Measurements from ENCODE around the gene ADGRF1.

ADGRF1 gene

DNA sequence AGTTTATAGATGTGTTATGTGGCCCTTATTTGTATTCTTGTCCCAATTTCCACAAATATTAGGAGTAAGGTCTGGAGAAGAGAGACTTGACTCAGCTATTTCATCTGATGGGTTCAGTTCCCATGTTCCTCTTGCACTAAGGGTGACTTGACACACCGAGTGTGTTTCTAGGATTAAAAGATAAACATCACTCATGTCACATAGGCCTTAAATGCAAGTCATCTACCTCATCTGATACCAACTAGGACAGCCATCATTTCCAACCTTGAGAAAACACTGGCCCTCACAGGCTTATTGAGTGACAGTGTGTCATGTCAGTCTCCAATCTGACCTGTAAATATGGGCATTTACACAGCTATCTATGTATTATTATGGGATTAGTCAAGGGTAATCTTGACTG lies 67.3 kb downstream of the ADGRF1 start:
- no peaks in the 10 kb centered on the region for H3K36me3 ChIP-seq
- TF ChIP-seq, protein P1, sequence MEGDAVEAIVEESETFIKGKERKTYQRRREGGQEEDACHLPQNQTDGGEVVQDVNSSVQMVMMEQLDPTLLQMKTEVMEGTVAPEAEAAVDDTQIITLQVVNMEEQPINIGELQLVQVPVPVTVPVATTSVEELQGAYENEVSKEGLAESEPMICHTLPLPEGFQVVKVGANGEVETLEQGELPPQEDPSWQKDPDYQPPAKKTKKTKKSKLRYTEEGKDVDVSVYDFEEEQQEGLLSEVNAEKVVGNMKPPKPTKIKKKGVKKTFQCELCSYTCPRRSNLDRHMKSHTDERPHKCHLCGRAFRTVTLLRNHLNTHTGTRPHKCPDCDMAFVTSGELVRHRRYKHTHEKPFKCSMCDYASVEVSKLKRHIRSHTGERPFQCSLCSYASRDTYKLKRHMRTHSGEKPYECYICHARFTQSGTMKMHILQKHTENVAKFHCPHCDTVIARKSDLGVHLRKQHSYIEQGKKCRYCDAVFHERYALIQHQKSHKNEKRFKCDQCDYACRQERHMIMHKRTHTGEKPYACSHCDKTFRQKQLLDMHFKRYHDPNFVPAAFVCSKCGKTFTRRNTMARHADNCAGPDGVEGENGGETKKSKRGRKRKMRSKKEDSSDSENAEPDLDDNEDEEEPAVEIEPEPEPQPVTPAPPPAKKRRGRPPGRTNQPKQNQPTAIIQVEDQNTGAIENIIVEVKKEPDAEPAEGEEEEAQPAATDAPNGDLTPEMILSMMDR (IDR thresholded peaks at IDR 0.05) = no peak

DNA sequence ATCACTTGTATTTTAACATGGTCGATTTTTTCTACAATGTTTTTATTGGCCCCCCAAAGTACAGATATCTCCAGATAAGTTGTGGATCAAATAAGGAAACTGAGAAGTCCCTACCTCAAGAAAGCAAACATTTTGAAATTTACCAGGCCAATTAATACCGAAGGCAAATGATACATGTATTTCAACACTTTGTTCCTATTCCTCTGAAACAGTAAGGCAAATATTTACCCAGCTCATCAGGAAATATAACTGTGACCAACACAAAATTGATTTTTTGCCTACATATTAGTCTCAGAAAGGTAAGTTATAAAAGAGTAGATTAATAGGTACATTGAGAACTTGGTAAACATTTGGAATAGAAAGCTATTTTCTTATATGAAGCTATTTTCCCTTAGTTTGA lies 69.1 kb downstream of the ADGRF1 start:
- Histone ChIP-seq H3K27ac (no peak overlapping the region), H3K4me1 (ENCODE audit: control insufficient read depth in 1 of 2, insufficient read depth in 1 of 2, low read depth in 1 of 2, low read length in 1 of 2) (peaks cover 0 to 11% of the 10 kb centered on the region in 2 experiments), H3K4me3 (ENCODE audit: low read depth in 1 of 2, low read length in 1 of 2) (no peak overlapping the region), H3K27me3 (no peaks in the 10 kb centered on the region), H3K9me3 (no peaks in the 10 kb centered on the region), H3K36me3 (no peaks in the 10 kb centered on the region)
- TF ChIP-seq, protein P1 (IDR thresholded peaks at IDR 0.05) = no peak

More for the DNA sequence above, 67.3 kb downstream of the ADGRF1 start:
- Histone ChIP-seq H3K4me3 (ENCODE audit: low read depth in 1 of 2, low read length in 1 of 2) (no peak overlapping the region), H3K9me3 (no peaks in the 10 kb centered on the region), H3K27ac (no peak overlapping the region), H3K4me1 (ENCODE audit: control insufficient read depth in 1 of 2, insufficient read depth in 1 of 2, low read depth in 1 of 2, low read length in 1 of 2) (peaks cover 0 to 11% of the 10 kb centered on the region in 2 experiments), H3K27me3 (no peaks in the 10 kb centered on the region)

DNA sequence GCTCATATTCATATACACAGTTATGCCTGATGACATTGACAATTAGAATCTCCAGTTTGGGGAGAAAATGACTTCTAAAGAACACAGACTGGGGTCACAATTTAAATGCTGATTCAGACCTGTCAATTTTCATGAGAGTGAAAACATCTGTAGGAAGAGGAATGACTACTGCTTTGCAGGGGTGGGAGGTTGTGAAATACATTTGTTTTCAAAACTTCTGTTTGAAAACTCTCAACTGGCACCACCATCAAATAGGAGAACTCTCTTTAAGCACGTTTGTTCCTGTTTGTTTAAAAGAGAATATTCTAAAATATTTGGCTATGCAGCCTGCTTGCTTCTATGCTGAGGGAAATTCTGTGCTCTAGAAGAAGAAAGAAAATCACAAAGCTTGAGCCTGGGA lies 69.6 kb downstream of the ADGRF1 start:
- no peaks in the 10 kb centered on the region for H3K27me3 ChIP-seq
- TF ChIP-seq, protein P1 (IDR thresholded peaks at IDR 0.05) = no peak
- H3K9me3 ChIP-seq = no peaks in the 10 kb centered on the region
- H3K4me3 ChIP-seq (ENCODE audit: low read depth in 1 of 2, low read length in 1 of 2) = no peak overlapping the region
- H3K36me3 ChIP-seq = no peaks in the 10 kb centered on the region
- H3K4me1 ChIP-seq (ENCODE audit: control insufficient read depth in 1 of 2, insufficient read depth in 1 of 2, low read depth in 1 of 2, low read length in 1 of 2) = peaks cover 0 to 11% of the 10 kb centered on the region in 2 experiments
- peak overlapping the region; percentile 10 for H3K27ac ChIP-seq

DNA sequence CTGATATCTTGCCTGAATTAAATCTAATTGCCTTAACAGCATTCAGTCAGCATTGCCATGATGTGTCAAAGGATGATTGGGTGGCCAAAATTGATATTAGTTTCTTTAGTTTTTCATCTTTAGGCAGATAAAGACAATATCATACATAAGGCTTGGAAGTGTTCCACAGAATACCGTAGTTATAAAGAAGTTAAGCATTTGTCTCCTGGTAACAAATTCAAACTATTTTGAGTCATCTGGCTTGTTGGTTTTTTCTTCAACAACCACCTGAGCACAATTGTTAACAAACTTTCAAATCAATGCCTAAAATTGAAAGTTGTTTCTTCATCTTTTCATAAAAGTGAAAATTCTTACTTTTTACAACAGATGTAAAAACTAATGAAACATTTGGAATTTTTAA lies 72.9 kb downstream of the ADGRF1 start:
- Histone ChIP-seq H3K27ac (no peak overlapping the region), H3K9me3 (no peaks in the 10 kb centered on the region), H3K36me3 (no peaks in the 10 kb centered on the region), H3K4me1 (ENCODE audit: control insufficient read depth in 1 of 2, insufficient read depth in 1 of 2, low read depth in 1 of 2, low read length in 1 of 2) (peaks cover 4 to 27% of the 10 kb centered on the region in 2 experiments), H3K4me3 (ENCODE audit: low read depth in 1 of 2, low read length in 1 of 2) (no peak overlapping the region), H3K27me3 (no peaks in the 10 kb centered on the region)
- TF ChIP-seq, protein P1 (IDR thresholded peaks at IDR 0.05) = no peak

DNA sequence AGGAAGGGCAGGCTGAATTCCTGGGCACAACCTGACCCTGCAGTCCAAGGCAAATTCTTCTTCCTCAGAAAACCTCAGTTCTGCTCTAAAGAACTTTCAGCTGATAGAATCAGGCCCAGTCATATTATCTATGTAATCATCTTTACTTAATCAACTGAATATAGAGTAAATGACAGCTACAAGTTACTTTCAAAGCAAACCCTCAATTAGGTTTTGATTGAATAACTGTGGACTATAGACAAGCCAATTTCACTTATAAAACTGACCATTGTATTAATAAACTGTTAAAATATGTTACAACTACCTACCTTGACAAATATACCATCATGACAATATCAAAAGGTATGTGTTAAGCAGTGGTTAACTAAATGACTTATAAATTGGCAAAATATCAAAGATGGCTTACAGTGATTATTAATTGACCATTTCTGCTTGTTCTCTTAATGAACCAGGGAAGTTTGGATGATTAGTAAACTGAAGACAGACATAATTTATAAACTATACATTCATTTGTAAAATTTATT lies 74.2 kb downstream of the ADGRF1 start:
- H3K4me3 ChIP-seq (ENCODE audit: low read depth in 1 of 2, low read length in 1 of 2) = no peak overlapping the region
- H3K27me3 ChIP-seq = no peaks in the 10 kb centered on the region
- peaks cover 4 to 28% of the 10 kb centered on the region in 2 experiments for H3K4me1 ChIP-seq (ENCODE audit: control insufficient read depth in 1 of 2, insufficient read depth in 1 of 2, low read depth in 1 of 2, low read length in 1 of 2)
- no peaks in the 10 kb centered on the region for H3K36me3 ChIP-seq
- TF ChIP-seq, protein P1 (IDR thresholded peaks at IDR 0.05) = no peak
- no peaks in the 10 kb centered on the region for H3K9me3 ChIP-seq
- no peak overlapping the region for H3K27ac ChIP-seq
